Activated T-cell treated with anti-CD3 and anti-CD28 coated beads, Interleukin-2, amount 50 U/mL, for 1 hour (primary cell): Measurements from ENCODE around the gene FBXL19.
"Not testable (repeated sequence)": the region's sequence is repeated elsewhere in the genome, so short reads cannot be mapped to it uniquely, and the experiment has no call there.

Experiments used
- DNase-seq: peaks from one replicate; pipeline ENCODE4 v3.0.0-alpha.2; 2020

FBXL19 gene

GRCh38 chr16:30923554-30924075, at the start of gene FBXL19:
TSS of gene FBXL19 (plus strand) at chr16:30923572. CDS start at chr16:30925755, 2,183 bp downstream.
- no peak for DNase-seq

GRCh38 chr16:30874244-30874820, 49.0 kb upstream of the FBXL19 start:
- DNase-seq: no peak

DNA sequence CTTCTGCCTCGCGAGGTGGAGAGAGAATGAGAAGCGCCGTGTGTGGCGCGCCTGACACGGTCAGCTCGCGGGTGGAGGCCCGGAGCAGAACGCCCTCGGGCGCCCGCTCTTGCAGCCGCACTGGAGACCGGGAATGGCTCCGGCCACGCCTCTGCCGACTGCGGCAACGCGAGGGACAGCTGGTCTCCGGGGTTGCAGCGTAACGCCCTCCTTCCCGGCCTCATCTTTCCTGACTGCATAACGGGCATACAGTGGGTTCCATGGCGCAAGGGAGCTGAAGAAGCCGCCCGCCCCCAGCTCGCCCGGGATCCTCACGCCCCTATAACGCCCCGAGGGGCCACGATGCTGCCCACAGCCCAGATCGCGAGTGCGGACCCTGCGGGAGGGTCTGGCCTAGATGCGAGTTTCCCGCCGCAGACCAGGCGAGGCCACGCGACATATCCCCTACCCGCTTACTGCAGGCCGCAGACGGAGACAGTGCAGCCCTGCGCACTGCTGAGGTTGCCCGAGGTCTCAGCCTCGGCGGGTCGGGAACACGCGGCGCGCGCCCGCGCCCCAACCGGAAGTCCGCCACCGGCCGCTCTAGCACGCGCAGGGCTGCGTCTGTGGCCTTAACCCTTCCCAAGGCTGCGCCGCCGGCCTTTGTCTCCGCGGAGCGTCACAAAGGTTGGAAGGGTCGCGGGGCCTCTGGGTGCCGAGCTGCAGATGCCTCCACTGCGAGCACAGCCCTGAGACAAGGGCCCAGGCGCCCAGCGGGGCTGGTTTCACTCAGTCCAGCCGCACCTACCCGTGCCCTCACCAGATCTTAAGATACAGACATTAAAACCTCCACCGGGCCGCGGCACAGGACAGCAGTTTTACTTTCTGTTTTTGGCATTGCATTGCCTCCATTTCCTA, 48.3 kb upstream of the FBXL19 start:
- DNase-seq: peak; percentile 94

GRCh38 chr16:30875871-30876801, 47.2 kb upstream of the FBXL19 start:
- DNase-seq: peak; percentile 42

GRCh38 chr16:30876867-30877266, 46.5 kb upstream of the FBXL19 start:
- no peak for DNase-seq

DNA sequence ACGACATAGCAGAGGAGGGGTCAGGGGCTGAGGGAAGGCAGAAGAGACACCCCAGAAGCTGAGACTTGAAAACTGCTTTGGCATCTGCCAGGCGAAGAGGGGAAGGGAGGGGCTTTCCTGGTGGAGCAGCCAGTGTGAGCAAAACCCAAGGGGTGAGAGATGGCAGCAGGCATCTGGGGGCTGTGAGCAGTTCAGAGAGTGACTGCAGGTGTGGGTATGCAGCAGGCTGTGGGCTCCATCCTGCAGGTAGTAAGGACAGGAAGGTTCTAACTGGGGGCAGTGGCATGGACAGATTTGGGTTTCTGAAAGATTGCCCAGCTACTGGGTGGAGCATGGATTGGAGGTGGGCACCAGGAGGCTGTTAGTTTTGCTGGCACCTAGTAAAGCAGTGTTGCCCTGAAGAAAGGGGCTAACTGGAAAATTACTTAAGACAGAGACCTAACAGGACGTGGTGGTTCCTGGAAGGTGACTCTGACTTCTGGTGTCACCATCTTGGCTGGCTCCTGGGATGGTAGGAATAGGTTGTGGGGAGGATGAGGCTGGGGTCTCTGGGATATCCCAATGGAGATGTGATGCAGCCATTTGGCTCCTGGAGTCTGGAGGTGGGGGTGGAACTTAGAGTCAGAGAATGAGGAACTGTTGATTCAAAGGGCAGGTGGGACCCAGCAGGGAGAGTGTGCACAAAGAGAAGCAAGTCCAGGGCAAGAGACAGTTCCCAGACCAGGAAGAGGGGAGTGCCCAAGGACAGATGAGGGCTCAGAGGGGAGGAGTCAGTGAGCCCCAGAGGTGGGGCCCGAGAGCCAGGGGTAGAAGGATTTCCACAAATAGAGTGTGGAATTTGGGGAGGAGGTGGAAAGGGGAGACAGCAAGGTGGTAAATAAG, 40.7 kb upstream of the FBXL19 start:
- DNase-seq: no peak

DNA sequence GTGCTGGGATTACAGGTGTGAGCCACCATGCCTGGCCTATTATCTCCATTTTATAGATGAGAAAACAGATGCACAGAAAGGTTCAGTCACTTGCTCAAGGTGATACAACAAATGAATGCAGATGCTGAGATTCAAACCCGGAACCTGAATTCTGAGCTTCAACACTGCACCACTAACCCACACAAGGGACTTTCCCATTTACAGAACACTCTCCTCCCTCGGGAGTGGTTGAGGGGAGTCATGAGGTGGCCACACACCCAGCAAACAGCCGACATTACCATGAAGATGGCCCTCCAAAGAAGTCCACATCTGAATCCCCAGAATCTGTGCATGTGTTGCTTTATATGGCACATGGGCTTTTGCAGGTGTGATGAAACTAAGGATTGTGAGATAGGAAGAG, 38.6 kb upstream of the FBXL19 start:
- no peak for DNase-seq

DNA sequence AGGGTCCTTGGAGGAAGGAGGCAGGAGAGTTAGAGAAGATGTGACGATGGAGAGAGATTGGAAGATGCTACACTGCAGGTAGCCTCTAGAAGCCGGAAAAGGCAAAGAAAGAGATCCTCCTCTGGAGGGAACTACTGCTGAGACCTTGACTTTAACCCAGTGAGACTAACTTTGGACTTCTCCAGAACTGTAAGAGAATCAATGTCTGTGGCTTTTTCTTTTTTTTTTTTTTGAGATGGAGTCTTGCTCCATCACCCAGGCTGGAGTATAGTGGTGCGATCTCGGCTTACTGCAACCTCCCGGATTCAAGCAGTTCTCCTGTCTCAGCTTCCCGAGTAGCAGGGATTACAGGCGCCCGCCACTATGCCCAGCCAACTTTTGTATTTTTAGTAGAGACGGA, 38.2 kb upstream of the FBXL19 start:
- DNase-seq: no peak

GRCh38 chr16:30886145-30886544, 37.2 kb upstream of the FBXL19 start:
- DNase-seq: no peak

- DNase-seq: no peak
These were observed 35.4 kb upstream of the FBXL19 start for GRCh38 chr16:30887927-30888326.

GRCh38 chr16:30888856-30889499, 34.4 kb upstream of the FBXL19 start:
- DNase-seq: no peak

DNA sequence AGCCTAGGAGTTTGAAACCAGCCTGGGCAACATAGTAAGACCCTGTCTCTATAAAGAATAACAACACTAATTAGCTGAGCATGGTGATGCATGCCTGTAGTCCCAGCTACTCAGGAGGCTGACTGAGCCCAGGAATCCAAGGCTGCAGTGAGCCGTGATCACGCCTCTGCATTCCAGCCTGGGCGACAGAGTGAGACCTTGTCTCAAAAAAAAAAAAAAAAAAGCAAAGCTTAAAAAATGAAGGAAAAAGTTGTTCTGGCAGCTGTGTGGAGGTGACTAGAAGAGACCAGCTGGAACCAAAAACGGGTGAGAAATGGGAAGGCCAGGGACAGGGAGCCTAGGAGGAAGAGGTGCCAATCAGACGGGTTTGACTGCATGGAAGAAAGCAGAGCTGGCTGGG, 33.7 kb upstream of the FBXL19 start:
- no peak for DNase-seq

- DNase-seq: not testable (repeated sequence)
These were observed 32.1 kb upstream of the FBXL19 start for GRCh38 chr16:30891043-30891823.

- DNase-seq: no peak
These were observed 30.5 kb upstream of the FBXL19 start for GRCh38 chr16:30892670-30893416.

- DNase-seq: peak; percentile 32
These were observed 30.0 kb upstream of the FBXL19 start for GRCh38 chr16:30893417-30893743.

- DNase-seq: peak; percentile 76
These were observed 29.4 kb upstream of the FBXL19 start, which contains the start of gene BCL7C for GRCh38 chr16:30893744-30894539. TSS of gene BCL7C (minus strand) at chr16:30894077. CDS start at chr16:30893944, 133 bp downstream.

GRCh38 chr16:30894540-30895368, 28.6 kb upstream of the FBXL19 start:
- DNase-seq: no peak
